Tibial nerve (tissue), 3 donors: ENCODE measurements around the gene PCID2.

ENCODE experiments used
- POLR2A ChIP-seq, 2 donors: fragments of 450-650 bp; IDR thresholded peaks; one replicate each; pipeline ENCODE4 v1.6.1; 2017; ENCODE audit warnings: antibody characterized with exemption in 2 of 2, mild to moderate bottlenecking in 2 of 2, moderate library complexity in 2 of 2
- TF ChIP-seq, protein P1 (sequence below), 5 experiments: fragments of 200-600 bp in 3 of 5; fragments of 450-650 bp in 2 of 5; sonication (generic) in 3 of 5; IDR thresholded peaks; one replicate each; pipeline ENCODE4 v1.5.1; 2016 to 2019; ENCODE audit warnings: antibody characterized with exemption in 5 of 5, mild to moderate bottlenecking in 3 of 5, moderate library complexity in 2 of 5

DNA sequence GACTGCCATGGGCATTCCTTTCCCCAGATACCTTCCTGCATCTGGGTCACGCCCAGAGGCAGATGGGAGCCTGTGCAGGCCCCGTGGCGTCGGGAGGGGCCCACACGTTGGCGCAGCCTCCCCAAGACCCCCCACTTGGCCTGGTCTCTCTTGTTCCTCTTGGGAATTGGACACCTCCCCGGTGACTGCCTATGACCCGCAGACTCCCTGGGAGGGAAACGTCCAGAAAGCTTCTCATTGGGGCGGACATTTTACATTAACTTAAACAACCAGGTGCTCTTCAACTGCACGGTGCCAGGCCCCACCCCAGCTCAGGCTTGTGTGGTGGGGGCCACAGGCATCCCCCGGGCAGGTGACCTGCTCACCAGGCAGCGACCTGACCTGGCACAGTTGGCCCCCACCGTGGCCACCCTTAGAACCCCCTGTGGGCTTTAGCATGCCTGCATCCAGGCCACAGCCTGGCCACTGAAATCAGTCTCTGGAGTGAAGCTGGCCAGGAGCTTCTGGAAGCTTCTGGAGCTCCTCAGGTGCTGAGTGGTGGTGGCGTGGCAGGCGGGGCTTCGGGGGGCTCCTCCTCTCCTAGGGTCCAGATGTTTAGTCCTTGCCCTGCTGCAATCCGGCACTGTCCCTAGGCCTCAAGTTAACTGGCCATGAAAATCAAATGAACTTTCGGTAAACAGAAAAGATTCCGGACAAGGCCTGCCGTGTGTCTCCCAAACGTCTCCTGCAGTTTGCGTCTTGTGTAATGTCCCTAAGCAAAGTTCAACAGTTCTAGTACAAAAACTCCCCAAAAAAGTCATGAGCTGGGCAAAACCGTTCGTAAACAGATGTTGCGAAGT is 58.5 kb downstream of the PCID2 start:
- no peak for TF ChIP-seq POLR2A (IDR thresholded peaks at IDR 0.05)
- TF ChIP-seq, protein P1, sequence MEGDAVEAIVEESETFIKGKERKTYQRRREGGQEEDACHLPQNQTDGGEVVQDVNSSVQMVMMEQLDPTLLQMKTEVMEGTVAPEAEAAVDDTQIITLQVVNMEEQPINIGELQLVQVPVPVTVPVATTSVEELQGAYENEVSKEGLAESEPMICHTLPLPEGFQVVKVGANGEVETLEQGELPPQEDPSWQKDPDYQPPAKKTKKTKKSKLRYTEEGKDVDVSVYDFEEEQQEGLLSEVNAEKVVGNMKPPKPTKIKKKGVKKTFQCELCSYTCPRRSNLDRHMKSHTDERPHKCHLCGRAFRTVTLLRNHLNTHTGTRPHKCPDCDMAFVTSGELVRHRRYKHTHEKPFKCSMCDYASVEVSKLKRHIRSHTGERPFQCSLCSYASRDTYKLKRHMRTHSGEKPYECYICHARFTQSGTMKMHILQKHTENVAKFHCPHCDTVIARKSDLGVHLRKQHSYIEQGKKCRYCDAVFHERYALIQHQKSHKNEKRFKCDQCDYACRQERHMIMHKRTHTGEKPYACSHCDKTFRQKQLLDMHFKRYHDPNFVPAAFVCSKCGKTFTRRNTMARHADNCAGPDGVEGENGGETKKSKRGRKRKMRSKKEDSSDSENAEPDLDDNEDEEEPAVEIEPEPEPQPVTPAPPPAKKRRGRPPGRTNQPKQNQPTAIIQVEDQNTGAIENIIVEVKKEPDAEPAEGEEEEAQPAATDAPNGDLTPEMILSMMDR (IDR thresholded peaks at IDR 0.05) = no peak
